ENCODE measurements around the gene MTMR8.

MTMR8 gene

GRCh38 chrX:64330284-64330683 lies 65.0 kb downstream of the MTMR8 start:
- in situ Hi-C loops (cut with MboI; ENCODE audit: low pct_unique_long_range_greater_than_20kb, low sequenced_read_pairs) = no loop called here
- DNase-seq = no peak

- in situ Hi-C loops (cut with MboI; ENCODE audit: low pct_unique_long_range_greater_than_20kb, low sequenced_read_pairs) = no loop called here
- DNase-seq = no peak
These were observed 73.7 kb downstream of the MTMR8 start for GRCh38 chrX:64321507-64321906.

- in situ Hi-C loops (cut with MboI; ENCODE audit: low pct_unique_long_range_greater_than_20kb, low sequenced_read_pairs) = no loop called here
- DNase-seq = no peak
These were observed 81.6 kb downstream of the MTMR8 start for GRCh38 chrX:64313624-64314023.

GRCh38 chrX:64306712-64307111 lies 88.5 kb downstream of the MTMR8 start:
- no peak for DNase-seq
- in situ Hi-C loops (cut with MboI; ENCODE audit: low pct_unique_long_range_greater_than_20kb, low sequenced_read_pairs) = no loop called here

- in situ Hi-C loops (cut with MboI; ENCODE audit: low pct_unique_long_range_greater_than_20kb, low sequenced_read_pairs) = no loop called here
- DNase-seq = no peak
These were observed 104.1 kb downstream of the MTMR8 start for GRCh38 chrX:64291123-64291522.

GRCh38 chrX:64265265-64265664 lies 130.0 kb downstream of the MTMR8 start:
- DNase-seq = no peak
- in situ Hi-C loops (cut with MboI; ENCODE audit: low pct_unique_long_range_greater_than_20kb, low sequenced_read_pairs) = no loop called here

GRCh38 chrX:64230123-64230970 lies 164.9 kb downstream of the MTMR8 start, which contains the start of gene ASB12:
TSS of gene ASB12 (minus strand) at chrX:64230607. CDS start at chrX:64225650, 4,957 bp downstream.
- in situ Hi-C loops (cut with MboI; ENCODE audit: low pct_unique_long_range_greater_than_20kb, low sequenced_read_pairs) = no loop called here
- peak; percentile 5 for DNase-seq

- DNase-seq = no peak
- in situ Hi-C loops (cut with MboI; ENCODE audit: low pct_unique_long_range_greater_than_20kb, low sequenced_read_pairs) = no loop called here
These were observed 166.1 kb downstream of the MTMR8 start for GRCh38 chrX:64229154-64229553.
